ENCODE measurements around the gene PGAP3. TPM values are rescaled to one million over a fixed set of nuclear protein-coding genes. Genes with fewer than 3 reads are reported as not detected.
"Not testable (repeated sequence)": the region's sequence is repeated elsewhere in the genome, so short reads cannot be mapped to it uniquely, and the experiment has no call there.

PGAP3 gene
- total RNA-seq, 1 donor from 2014 or later = 5.4 TPM

GRCh38 chr17:39714234-39714633, 26.4 kb upstream of the PGAP3 start:
- DNase-seq = no peak

DNA sequence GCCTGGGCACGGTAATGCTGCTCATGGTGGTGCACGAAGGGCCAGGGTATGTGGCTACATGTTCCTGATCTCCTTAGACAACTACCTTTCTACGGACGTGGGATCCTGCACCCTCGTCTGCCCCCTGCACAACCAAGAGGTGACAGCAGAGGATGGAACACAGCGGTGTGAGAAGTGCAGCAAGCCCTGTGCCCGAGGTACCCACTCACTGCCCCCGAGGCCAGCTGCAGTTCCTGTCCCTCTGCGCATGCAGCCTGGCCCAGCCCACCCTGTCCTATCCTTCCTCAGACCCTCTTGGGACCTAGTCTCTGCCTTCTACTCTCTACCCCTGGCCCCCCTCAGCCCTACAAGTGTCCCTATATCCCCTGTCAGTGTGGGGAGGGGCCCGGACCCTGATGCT, 24.0 kb upstream of the PGAP3 start:
- DNase-seq = no peak

DNA sequence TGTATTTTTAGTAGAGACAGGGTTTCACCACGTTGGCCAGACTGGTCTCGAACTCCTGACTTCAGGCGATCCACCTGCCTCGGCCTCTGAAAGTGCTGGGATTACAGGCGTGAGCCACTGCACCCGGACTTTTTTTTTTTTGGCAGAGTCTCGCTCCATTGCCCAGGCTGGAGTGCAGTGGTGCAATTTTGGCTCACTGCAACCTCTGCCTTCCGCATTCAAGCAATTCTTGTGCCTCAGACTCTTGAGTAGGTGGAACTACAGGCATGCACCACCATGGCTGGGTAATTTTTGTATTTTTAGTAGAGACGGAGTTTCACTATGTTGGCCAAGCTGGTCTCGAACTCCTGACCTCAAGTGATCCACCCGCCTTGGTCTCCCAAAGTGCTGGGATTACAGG, 23.2 kb upstream of the PGAP3 start:
- DNase-seq = not testable (repeated sequence)

DNA sequence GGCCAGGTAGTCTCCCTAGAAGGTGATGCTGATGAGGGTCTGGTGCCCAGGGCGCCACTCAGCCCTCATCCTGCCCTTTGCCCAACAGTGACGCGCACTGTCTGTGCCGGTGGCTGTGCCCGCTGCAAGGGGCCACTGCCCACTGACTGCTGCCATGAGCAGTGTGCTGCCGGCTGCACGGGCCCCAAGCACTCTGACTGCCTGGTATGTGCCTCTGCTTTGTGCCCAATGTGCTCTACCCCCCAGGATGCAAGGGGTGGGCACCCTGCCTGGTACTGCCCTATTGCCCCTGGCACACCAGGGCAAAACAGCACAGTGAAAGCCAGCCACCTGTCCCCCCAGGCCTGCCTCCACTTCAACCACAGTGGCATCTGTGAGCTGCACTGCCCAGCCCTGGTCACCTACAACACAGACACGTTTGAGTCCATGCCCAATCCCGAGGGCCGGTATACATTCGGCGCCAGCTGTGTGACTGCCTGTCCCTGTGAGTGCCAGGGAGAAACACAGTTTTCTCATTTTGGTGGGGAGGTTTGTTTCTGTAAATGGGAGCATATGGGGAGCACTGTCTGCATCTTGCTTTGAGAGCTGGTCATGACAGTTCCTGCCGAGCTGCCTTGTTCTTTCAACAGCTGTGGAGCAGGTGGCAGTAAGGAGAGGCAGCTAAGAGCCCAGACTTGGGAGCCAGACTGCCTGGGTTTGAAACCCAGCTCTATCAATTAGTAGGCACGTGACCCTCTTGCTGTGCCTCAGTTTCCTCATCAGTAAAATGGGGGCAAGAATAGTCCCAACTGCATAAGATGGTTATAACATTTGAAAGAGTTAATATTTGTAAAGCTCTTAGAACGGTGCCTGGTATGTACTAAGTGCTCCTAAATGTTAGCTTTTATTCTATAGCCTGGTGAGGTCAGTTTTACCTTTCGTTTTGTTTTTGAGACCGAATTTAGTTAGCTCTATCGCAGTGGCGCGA, 22.4 kb upstream of the PGAP3 start:
- DNase-seq = no peak

GRCh38 chr17:39709319-39709997, 21.6 kb upstream of the PGAP3 start:
- no peak for DNase-seq

DNA sequence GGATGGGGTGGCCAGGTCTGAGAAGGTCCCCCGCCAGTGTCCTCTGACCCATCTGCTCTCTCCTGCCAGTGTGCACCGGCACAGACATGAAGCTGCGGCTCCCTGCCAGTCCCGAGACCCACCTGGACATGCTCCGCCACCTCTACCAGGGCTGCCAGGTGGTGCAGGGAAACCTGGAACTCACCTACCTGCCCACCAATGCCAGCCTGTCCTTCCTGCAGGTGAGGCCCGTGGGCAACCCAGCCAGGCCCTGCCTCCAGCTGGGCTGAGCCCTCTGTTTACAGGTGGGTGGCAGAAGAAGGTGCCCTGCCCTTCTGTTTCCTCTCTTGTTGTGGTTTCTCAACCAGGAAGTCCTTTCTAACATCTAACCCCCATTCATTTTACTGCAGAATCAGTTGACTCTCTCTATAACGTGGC, 19.1 kb upstream of the PGAP3 start:
- DNase-seq = no peak

- no peak for DNase-seq
These were observed 18.5 kb upstream of the PGAP3 start for GRCh38 chr17:39706383-39706782.

GRCh38 chr17:39705786-39706348, 18.0 kb upstream of the PGAP3 start:
- DNase-seq = no peak

- DNase-seq = no peak
These were observed 17.1 kb upstream of the PGAP3 start for GRCh38 chr17:39704821-39705551.

GRCh38 chr17:39703913-39704312, 16.1 kb upstream of the PGAP3 start:
- DNase-seq = no peak

DNA sequence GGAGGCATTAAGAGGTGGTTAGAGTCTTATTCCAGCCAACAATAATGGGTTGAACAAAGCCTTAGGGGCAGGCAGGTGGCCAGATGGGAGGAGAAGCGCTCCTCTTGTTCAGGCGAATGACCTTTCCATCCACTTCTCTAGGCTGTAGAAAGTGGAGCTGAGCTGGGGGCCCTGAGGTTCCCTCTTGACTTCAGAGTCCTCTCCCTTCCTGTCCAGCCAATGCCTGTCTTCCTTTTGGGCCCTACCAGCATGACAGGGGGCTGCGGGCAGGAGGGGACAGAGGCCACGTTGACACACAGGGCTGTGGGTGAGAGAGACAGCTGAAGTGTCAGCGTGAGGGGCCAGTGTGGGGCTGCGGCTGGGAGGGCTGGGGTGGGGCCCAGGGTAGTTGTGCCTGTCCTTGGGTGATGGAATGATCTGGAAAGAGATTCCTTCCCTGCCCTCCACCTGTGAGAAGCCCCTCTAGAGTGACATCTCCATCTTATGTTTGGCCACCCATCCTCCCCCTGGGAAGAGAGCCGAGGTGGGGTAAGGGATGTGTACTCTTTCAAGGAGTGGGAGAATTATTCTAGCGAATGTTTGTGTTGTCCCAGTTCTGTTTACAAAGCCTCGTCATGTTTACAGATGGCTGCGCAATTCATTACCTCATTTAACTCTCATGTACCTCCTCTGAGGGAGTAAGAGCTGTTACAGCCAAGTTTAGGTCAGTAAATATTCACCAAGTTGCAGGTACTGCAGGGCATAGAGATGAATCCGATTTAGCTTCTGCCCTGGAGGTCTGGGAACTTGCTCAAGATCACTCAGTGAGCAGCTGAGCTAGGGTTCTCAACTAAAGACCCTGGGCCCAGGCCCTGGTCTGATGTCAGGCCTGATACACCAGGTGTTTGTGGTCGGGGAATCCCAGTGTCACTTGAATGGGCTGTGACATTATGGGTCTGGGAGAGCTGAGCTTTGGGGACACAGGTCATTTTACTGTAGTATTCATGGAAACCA, 15.3 kb upstream of the PGAP3 start:
- no peak for DNase-seq

- no peak for DNase-seq
These were observed 14.0 kb upstream of the PGAP3 start for GRCh38 chr17:39701784-39702422.

GRCh38 chr17:39701012-39701783, 13.3 kb upstream of the PGAP3 start:
- DNase-seq = no peak

GRCh38 chr17:39700148-39700987, 12.5 kb upstream of the PGAP3 start:
- no peak for DNase-seq

GRCh38 chr17:39699818-39700147, 11.9 kb upstream of the PGAP3 start, which contains the start of gene ERBB2:
ERBB2 (plus strand) TSS chr17:39700064; CDS start chr17:39700239, 175 bp downstream.
- peak; percentile 12 for DNase-seq

- DNase-seq = not testable (repeated sequence)
These were observed 11.4 kb upstream of the PGAP3 start for GRCh38 chr17:39699157-39699817.

GRCh38 chr17:39697961-39698360, 10.1 kb upstream of the PGAP3 start:
- DNase-seq = no peak

- DNase-seq = no peak
These were observed 8.9 kb upstream of the PGAP3 start for GRCh38 chr17:39696731-39697130.

- DNase-seq = no peak
These were observed 7.2 kb upstream of the PGAP3 start for GRCh38 chr17:39695089-39695474.
